NCI-H146 treated with DMSO at 0.1 percent for 48 hours (cell line): Measurements from ENCODE around the gene UBAC2.
"Not testable (repeated sequence)": the region's sequence is repeated elsewhere in the genome, so short reads cannot be mapped to it uniquely, and the experiment has no call there.

Experiments used
- DNase-seq: peaks from one replicate; lab custom pipeline; 2025; ENCODE audit not compliant: unreplicated experiment; lab: John Stamatoyannopoulos, UW

Gene UBAC2

GRCh38 chr13:99409461-99410083 is 208.9 kb downstream of the UBAC2 start:
- DNase-seq = not testable (repeated sequence)

GRCh38 chr13:99410646-99411475 is 210.2 kb downstream of the UBAC2 start:
- not testable (repeated sequence) for DNase-seq

GRCh38 chr13:99412856-99413255 is 212.2 kb downstream of the UBAC2 start:
- DNase-seq = no peak

DNA sequence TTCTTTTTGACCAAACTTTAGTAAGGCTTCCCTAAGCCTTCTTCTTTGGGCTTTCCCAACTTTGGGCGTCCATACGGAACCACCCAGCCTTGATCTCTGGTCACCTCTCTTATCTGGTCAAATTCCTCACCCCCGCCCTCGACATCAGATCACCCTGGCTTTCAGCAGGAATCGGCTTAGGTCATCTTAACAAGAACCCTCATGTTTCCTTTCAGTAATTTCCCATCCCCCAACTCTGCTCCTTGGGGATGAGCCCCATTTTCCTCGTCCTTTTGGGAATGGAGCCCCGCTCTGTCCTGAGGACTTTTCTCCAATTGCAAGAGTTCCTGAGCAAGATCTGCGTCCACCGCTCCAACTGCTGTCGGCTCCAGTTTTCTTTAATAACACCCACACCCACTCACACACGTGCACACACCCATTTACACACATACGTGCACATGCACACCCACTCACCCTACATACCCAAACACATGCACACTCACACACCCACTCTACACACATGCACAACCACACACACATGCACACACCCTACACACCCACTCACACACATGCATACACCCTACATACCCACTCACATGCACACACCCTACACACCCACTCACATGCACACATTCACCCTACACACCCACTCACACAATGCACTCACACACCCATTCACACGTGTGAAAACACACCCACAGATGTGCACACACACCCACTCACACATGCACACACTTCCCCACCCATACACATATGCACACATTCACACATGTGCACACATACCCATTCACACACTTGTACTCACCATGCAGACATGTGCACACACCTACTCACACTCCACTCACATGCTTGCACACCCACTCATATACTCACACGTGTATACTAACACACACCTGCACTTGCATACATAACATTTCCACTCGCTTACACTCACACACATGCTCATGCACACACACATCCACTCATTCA is 213.7 kb downstream of the UBAC2 start:
- DNase-seq = no peak

- no peak for DNase-seq
These were observed 214.5 kb downstream of the UBAC2 start for GRCh38 chr13:99415014-99415650.

DNA sequence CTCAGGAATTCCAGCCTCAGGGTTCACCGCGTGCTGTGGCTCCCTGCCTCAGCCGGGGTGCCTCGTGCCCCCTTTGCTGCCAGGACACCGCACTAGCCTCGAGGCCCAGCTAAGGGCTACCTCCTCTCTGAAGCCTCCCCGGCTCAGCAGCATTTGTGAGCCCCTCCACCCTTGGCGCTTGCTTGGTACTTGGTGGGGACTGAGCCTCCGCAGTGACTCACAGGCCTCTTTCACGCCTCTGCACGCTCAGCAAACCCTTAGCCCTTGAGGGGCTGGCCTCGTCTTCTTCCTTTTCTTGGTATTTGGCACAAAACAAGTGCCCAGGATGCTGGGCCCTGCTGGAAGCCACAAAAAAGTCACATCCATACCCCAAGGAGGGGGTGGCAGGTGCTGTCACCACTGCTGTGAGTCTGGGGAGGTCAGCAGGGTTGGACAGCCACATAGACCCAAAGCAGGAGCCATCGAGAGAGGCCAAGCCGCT is 215.2 kb downstream of the UBAC2 start:
- DNase-seq = no peak

GRCh38 chr13:99416411-99417121 is 215.9 kb downstream of the UBAC2 start:
- DNase-seq = no peak

GRCh38 chr13:99417201-99418102 is 216.8 kb downstream of the UBAC2 start:
- peak; percentile 31 for DNase-seq

DNA sequence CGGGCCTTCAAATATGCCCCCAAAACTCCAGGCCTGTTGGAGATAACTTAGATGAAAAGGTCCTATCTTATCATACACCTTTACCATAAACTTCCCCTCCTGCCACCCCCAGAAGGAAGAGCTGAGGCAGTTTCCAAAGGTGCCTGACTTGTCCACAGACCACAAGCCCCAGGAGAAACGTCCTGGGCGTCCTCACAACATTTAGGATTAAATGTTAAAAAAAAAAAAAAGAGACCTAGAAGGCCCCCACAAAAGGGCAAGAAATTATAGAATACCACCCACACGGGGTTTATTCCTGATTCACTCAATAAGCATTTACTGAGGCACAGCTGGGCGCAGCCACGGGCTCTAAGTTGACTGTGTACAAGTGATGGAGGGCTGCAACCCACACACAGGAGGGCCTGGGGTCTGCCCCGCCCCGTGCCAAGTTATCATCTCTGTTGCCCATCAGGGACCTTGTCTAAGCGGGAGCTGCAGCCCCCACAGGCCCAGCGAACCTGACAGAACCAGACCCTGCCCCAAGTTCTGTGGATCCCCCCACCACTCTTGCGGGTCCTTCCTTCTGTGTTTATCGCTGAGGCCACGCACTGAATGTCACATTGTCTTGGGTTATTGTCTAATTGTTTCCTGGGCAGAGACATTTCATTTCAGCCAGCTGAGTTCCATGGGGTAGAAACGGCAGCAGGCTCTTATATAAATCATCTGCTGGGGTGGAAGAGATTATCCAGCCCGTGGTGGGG is 217.6 kb downstream of the UBAC2 start:
- no peak for DNase-seq

GRCh38 chr13:99418843-99419140 is 218.1 kb downstream of the UBAC2 start:
- no peak for DNase-seq

GRCh38 chr13:99419591-99420243 is 219.1 kb downstream of the UBAC2 start:
- no peak for DNase-seq

DNA sequence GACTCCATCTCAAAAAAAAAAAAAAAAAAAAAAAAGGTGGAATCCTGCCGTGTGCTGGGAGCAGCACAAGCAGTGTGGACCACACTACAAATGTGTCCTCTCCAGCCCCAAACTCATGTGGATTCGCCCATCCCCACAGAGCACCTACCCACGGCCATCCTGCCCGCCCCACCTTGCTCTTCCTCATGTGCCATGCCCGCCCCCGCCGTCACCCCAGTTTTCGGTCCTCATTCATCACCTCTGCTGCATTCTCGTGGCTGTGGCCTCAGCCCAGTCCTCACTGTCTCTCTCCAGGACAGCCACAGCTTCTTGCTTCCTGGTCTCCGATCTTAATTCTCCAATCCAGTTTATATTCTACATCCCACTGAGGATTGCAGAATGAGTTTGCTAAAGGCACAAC is 220.6 kb downstream of the UBAC2 start:
- no peak for DNase-seq

- no peak for DNase-seq
These were observed 221.3 kb downstream of the UBAC2 start for GRCh38 chr13:99421758-99422585.

DNA sequence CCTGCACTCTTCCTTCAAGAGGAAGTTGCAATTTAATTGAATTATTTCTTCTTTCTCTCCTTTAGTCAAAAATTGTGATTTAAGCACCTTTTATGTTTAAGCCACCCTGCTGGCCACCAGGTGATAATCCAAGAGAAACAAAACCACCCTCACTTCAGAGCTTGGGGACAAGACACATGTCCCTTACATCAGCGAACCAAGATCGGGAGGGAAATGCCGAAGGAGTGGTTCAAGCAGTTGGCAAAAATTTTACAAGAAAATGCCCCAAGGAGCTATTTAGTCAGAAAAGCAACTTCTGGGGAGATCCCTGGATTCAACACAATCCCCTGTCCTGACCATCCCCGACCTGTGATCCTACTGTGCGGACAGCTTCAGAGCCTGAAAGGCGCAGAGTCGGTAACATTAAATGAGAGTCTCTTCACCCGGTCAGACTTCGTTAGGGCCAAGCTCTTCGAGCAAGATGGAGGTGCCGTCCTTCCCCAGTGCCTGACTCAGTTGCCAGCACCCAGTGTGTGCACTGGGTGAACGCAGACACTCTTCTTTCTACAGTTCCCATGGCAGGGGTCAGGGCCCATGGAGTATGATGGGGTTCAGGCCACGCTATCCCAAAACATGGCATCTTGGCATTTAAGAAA is 222.0 kb downstream of the UBAC2 start:
- DNase-seq = no peak

- DNase-seq = no peak
These were observed 225.1 kb downstream of the UBAC2 start for GRCh38 chr13:99425485-99426341.

DNA sequence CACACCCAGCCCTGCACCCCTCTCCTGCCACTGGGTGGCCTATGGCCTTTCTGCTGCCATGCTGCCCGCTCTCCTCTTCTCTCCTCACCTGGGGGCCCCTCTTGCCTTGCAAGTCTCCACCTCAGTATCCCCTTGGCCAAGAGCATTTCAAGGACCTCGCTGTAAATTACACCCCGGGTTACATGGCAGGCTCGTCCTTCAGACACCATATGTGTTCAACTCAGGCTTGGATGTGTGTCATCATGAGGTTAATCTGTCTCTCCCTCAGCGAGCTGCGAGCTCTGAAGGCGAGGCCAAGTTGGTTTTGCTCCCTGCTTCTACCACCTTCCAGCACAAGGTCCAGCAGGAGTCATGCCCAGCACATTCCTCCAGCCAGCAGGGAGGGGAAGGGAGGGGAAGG is 225.8 kb downstream of the UBAC2 start:
- DNase-seq = no peak
